T-helper 1 cell treated with Interleukin-12 subunit alpha and Interleukin-12 subunit beta and Interleukin-4 antibody, amounts not matched to agents 30 ng/mL and 1 ng/mL, for 36 hours (primary cell): ENCODE data around the gene SLC26A1. TPM values are rescaled to one million over a fixed set of nuclear protein-coding genes. Genes with fewer than 3 reads are reported as not detected.

Experiments used
- intact Hi-C: fragments of 100-400 bp; cut with micrococcal nuclease; formaldehyde crosslinking; loops from one replicate; pipeline ENCODE4 v1.15.1; 2024
- total RNA-seq: library from RNA; stranded (reverse); gene quantifications from 2 replicates; pipeline ENCODE4 v1.2.3, GENCODE V29; 2022

Gene SLC26A1
- total RNA-seq, 1 donor from 2014 or later, result 0.17 TPM

DNA sequence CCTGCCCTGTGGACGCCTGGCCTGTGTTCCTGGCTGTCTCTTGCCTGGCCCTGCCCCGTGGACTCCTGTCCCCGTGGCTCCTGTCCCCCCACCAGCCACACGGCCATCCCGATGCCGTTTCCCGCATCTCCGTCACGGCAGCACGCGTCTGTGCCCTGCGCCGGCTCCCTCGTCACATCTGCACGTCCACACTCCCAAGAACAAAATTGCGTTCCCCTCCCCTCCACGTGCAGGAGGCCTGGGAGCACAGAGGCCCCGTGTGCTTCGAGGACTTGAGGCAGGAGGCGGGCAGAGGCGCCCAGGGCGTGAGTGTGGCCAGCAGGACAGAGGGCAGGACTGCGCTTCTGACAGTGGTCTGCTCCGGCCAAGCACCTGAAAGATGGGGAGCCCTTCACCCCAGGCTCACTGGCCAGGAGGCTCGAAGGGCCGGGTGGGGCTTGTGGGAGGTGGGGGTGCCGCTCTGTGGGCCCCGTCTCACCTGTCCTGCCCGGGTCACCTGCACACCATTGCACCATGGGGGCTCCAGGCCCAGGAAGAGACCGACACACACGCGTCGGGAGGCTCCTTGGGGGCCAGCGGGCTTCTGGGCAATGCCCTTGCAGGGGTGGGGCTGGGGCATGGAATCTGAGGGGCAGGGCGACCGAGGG, 35.5 kb upstream of the SLC26A1 start:
- intact Hi-C loops, result no loop called here

DNA sequence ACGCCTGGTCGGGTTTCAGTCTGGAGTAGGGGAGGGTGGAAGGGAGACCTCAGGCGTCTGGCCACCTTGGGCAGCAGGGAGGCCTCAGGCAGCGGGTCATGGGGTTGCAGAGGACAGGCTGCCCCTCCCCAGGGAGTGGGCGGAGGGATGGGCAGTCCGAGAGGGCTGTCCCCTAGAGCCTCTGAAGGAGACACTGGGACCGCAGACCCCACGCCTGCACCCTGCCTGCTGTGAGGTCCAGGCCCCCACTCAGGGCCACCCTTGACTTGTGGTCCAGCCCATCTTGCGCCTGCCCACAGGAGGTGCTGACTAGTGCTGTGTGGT, 34.7 kb upstream of the SLC26A1 start:
- intact Hi-C loops, result no loop called here

DNA sequence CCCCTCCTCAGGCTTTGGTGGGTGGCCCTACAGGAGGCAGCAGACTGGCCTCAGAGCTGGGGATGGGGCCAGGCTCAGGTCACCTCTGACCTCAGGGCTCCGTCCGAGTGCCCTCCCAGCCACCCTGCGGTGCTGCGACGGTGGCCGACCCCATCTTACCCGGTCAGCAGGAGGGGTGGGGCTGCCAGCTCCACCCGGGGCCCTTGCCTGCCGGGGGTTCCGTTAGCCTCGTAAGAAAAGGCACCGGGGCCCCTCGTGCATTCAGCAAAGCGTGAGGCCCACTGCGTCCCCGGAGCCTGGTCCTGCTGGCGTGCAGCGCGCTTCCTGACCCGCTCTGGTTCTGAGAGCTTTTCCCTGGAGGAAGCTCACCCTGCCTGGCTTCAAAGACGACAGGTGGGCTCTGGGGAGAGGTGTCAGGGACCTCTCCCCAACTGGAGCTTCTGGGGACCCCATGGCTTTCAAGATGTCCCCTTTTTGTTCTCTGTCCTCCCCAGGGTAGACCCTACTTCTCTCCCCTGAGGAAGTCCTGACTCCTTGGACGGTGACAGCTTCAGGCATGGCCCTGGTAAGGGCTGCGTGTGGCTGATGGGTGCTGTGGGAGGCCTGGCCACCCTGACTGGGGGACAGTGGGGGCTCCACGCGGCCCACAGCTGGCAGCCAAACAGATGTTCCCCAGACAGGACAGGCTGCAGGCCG, 34.2 kb upstream of the SLC26A1 start:
- intact Hi-C loops, result no loop called here

DNA sequence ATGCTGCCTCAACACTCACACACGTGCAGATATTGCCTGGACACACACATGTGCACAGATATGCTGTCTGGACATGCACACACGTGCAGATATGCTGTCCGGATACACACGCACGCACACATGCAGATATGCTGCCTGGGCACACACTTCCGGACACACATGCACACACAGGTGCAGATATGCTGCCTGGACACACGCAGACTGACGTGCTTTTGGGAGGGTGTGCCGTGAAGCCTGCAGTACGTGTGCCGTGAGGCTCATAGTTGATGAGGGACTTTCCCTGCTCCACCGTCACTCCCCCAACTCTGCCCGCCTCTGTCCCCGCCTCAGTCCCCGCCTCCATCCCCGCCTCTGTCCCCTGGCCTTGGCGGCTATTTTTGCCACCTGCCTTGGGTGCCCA, 32.9 kb upstream of the SLC26A1 start:
- intact Hi-C loops, result no loop called here

DNA sequence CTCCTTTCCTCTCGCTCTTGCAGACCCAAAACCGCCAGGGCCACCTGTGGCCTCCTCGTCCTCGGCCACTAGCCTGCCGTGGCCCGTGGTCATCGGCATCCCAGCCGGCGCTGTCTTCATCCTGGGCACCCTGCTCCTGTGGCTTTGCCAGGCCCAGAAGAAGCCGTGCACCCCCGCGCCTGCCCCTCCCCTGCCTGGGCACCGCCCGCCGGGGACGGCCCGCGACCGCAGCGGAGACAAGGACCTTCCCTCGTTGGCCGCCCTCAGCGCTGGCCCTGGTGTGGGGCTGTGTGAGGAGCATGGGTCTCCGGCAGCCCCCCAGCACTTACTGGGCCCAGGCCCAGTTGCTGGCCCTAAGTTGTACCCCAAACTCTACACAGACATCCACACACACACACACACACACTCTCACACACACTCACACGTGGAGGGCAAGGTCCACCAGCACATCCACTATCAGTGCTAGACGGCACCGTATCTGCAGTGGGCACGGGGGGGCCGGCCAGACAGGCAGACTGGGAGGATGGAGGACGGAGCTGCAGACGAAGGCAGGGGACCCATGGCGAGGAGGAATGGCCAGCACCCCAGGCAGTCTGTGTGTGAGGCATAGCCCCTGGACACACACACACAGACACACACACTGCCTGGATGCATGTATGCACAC, 31.8 kb upstream of the SLC26A1 start:
- intact Hi-C loops, result no loop called here

DNA sequence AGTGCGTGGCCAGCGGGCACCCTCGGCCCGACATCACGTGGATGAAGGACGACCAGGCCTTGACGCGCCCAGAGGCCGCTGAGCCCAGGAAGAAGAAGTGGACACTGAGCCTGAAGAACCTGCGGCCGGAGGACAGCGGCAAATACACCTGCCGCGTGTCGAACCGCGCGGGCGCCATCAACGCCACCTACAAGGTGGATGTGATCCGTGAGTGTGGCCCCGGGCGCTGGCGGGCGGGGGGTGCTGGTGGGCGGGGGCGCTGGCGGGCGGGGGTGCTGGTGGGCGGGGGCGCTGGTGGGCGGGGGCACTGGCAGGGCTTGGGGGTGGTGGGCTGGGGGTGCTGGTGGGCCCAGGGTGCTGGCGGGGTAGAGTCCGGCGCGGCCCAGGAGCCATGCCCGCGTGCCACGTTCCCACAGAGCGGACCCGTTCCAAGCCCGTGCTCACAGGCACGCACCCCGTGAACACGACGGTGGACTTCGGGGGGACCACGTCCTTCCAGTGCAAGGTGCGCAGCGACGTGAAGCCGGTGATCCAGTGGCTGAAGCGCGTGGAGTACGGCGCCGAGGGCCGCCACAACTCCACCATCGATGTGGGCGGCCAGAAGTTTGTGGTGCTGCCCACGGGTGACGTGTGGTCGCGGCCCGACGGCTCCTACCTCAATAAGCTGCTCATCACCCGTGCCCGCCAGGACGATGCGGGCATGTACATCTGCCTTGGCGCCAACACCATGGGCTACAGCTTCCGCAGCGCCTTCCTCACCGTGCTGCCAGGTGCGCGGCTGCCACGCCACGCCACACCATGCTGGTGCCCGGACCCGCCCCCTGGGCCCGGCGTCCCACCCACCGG, 30.9 kb upstream of the SLC26A1 start:
- intact Hi-C loops, result no loop called here

DNA sequence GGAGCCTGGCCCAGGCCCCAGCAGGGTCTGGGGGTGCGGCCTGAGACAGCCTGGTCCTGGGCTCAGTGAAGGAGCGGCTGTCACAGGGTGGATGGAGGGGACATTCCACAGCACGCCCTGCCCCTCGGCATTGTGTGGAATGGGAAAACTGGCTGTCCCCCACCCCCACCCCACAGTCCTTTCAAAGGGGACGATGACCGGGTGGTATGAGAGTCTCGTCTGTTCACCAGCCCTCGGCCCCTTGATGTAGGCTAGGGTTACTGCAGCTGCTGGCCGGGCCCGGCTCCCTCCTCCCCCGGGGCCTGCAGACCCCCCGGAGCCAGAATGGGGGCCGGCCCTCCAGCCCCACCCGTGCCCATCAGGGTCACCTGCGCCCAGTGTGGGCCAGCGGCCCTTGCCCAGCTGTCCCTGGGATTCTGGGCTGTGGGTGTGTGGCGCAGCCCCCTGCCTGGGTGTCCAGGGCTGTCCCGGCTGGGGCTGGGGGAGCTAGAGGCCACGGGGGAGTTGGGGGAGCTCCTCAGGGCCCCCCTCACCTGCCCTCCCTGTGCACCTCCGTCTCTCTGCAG, 30.0 kb upstream of the SLC26A1 start:
- intact Hi-C loops, result no loop called here

DNA sequence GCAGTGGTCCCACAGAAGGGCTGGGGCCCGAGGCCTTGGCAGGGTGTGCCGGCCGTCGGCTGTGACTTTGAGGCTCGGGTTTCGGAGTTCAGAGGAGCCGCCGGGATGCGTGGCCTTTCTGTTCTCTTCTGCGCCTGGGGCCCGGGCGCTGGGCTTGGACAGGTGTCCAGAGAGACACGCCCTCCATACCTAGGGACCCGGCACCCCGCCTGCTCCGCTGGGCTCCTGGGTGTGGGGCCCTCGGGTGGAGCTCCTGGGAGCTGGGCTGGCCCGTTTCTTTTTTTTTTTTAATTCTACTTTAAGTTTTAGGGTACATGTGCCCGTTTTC, 29.5 kb upstream of the SLC26A1 start:
- intact Hi-C loops, result no loop called here

DNA sequence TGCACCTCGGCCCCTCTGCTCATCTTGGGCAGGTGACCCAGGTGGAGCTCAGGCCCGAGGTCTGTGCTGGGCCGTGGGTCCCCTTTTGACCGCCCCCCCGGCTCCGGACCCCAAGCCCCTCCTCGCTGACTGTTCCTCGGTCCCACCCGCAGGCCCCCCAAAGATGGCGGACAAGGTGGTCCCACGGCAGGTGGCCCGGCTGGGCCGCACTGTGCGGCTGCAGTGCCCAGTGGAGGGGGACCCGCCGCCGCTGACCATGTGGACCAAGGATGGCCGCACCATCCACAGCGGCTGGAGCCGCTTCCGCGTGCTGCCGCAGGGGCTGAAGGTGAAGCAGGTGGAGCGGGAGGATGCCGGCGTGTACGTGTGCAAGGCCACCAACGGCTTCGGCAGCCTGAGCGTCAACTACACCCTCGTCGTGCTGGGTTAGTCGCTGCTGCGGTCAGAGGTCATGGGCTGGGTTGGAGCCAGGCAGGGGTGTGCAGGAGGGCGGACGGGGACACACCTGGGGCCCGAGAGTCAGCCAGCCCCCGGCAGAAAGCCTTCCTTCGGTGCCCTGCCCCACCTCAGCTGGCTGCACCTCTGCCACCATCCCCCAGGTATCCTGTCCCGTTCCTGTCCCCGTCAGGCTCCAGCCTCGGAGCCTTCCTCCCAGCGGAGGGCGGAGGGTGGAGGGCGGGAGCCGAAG, 29.0 kb upstream of the SLC26A1 start:
- intact Hi-C loops, result no loop called here

DNA sequence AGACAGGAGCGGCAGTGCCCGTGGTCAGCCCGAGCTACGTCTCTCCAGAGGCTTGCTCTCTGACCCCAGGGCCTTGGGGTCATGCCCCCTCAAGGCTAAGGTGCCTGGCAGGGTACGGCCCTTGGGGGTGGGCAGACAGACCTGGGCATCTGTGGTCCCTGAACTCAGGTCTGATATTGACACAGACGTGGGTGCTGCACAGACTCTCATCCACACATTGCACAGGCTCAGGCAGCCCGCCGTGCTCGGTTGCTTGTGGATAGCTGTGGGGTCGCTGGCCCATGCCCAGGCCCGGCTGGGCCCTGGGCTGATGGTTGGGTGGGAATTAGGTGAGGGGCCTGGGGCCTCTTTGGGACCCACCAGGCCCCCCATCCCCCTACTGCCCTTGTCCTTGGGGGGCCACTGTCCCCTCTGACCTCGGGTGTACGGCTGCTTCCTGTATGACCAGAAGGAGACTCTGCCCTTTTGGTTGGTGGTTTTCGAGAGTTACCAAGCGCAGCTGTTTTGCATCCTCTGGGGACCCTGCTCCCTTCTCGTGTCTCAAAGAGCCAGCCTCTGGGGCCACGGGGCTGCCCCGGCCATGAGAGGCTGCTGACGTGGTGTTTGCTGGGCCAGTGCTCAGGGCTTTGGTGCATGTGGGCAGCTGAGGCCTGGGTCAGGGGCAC, 28.3 kb upstream of the SLC26A1 start:
- intact Hi-C loops, result no loop called here

DNA sequence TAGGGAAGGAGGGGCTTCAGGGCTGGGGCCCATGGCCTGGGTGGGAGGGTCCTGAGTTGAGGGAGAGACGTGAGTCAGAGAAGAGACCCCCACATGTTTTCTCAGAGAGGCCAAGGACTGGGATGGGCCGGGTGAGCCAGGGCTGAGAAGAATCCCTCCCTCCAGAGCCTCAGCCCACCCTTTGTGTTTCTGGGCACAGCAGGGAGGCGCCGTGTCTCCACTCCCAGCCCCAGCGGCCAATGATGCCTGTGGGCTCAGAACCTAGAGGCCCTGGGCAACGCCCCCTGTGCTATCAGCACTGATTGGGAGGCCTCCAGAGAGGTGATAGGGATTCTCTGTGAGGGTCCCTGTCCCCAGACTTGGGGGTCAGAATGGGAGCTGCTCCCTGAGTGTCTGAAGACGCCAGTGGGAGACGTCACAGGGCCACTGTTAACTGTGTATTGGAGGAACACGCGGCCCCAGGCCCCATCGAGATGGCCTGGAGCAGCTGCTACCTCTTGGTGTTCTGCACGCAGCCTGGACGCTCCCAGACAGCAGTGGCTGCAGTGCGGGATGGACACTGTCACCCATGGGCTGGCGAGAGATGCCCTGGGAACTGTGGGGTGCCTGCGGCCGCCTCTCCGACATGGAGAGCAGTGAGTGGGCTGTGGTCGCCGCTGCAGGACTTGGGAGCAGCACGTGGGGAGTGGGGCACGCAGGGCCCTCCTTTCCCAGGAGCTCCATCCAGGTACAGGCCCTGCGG, 26.7 kb upstream of the SLC26A1 start:
- intact Hi-C loops, result no loop called here

DNA sequence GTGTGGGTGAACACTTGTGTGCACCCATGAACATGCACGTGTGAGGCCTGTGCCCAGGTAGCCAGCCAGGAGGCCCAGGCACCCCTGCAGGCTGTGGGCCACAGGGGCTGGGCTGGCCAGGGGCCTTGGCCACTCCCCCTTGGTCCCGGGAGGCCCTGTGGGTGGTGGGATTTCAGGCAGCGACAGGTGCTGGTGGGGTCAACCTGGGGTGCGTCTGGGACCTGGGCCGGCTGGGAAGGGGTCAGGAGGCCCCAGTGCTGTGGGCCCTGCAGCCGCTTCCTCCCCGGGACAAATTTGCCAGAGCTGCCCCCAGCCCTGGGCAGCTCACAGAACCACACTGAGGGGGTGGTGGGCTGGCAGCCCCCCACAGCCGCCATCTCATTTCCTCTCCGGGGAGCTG, 26.1 kb upstream of the SLC26A1 start:
- intact Hi-C loops, result no loop called here

DNA sequence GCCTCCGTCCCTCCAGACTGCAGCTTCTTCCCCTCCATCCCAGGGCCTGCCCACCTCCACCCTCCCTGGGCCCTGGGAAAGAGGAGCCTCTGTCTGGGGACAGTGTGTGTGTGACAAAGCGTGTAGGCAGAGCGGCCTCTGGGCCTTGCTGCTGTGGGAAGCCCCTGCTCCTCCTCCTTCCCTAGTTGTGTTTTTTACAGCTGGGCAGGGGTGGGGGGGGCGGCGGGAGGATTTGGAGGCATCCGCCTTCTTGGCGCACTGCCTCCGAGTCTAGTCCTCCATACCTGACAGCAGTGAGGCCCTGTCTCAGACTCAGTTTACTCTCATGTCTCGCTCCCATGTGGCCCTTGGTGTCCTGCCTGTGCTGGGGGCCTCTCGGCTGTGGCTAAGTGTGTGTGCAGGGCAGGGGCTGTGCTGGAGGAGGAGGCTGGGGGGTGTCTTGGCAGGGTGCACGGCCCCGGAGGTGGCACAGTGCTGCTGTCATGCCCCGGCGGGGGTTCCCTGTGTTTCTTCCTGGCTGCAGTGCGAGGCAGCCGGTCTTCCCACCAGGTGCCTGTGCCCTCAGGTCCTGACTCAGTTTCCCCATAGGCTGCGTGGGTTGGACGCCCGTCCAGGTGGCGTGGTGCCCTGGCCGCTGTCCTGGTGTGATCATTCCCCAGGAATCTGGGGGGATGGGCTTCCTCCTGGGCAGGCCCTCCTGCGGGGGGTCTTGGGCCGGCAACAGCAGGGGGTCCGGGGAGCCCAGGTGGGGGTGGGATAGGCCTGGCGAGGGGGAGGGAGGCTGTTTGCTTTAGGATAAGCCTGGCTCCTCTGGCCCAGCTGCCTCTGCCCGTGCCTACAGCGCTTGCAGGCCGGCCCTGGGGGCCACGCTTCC, 25.2 kb upstream of the SLC26A1 start:
- intact Hi-C loops, result no loop called here

DNA sequence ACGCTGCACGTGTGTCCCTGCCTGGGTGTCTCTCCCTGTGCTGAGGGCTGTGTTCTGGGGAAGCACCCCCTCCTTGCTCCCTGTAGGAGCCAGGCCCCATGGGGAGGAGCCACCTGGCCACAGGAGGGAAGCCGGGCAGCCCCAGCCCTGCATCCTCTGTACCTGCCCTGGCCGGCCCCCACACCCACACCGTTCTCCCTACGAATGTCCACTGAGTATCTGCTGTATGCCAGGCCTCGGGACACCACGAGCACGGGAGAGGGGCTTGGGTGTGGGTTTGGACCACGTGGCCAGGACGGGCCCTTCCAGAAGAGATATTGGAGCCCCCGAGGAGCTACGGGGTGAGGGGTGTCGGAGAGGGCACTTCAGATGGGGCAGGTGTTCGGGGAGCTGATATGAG, 24.5 kb upstream of the SLC26A1 start:
- intact Hi-C loops, result no loop called here

DNA sequence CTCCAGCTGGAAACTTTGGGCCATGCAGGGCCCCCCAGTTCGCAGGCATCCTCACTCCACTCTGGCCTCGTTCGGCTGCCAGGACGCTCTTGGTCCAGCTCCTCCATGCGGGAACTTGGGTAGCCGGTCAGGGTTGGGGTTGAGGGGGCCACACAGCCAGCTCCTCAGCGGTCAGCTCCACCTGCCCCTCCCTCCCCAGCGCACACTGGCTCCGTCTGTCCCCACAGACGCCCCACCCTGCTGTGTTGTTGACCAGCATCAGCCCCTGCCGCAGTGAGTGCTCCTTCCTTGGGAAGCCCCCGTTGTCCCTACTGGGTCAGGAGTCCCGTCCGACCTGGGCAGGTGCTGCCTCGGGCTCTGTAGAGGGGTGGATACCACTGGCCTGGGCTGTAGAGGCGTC, 24.0 kb upstream of the SLC26A1 start:
- intact Hi-C loops, result no loop called here

DNA sequence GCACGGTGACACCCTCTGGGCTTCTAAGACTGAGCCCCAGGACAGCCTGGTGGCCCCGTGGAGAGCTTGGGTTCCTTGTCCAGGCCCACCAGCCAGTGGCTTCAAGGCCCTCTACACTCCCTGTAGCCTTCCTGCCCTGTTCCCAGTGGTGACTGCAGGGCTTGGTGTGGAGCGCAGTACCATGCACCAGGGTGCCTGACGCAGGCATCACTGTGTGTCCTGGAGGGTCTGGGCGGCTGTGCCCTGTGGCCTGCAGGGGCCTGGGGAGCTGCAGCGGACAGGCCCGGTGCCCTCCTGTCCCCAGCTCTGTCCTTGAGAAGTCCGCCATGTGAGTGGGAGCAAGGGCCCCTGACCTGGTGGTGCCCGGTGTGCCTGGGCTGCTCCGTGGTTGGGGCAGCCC, 22.5 kb upstream of the SLC26A1 start:
- intact Hi-C loops, result no loop called here

DNA sequence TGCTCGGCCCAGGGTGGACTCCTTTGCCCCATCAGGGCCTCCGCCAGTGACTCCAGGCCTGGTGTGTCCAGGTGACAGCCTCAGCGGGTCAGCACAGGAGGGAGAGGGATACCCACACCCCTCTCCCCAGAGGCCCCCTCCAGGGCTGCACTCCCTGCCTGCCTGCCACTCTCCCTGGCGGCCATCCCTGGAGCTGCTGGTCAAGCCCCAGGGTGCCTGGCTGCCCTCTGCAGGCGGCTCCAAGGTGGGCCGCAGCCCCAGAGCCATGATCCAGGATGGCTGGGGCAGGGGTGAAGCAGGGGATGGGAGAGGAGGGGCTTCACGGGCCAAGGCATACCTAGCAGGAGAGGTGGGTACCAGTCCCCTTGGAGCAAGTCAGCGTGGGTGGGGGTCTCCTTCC, 22.0 kb upstream of the SLC26A1 start:
- intact Hi-C loops, result no loop called here

DNA sequence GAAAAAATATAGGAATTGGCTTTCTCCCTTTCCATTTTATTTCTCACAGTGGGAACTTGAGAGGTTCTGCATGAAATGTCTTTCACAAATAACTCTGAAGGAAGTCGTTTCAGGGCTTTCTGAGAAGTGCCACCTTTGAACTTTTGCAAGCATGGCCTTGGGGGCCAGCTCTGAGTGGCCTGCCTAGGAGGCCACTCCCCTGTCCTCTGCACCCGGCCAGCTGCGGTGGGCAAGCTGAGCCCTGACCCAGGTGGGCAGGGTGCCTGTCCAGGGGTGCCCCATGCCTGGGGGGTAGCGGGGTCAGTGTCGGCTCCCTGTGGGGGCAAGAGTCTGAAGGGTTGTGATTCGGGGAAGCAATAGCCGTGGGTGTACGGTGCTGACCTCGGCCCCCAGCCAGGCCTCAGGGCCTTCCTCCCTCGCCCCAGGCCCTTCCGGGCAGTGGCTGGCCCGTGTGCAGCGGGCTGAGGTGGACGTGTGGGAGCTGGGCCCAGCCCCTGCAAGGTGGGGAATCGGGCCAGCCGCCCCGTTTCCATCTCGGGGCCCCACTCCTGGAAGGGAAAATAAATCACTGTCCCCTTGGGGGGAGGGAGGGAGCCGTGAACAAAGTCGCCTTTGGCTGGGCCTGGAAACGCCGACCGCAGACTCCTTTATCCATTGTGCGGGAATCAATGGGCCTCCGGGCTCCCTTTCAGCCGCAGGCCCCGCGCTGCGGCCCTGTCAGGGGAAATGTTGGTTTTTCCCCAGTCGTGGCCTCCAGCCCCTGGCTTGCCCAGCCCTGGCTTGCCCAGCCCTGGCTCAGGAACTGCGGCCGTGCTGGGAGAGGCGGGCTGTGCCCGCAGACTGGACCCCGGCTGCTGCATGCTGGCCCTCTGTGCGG, 21.3 kb upstream of the SLC26A1 start:
- intact Hi-C loops, result loop anchor here (5.0 kb wide), 2 partner anchors 253 to 993 kb away; partner anchors contain the start of gene NELFA
